ENCODE results near the gene VMO1.

The VMO1 gene

DNA sequence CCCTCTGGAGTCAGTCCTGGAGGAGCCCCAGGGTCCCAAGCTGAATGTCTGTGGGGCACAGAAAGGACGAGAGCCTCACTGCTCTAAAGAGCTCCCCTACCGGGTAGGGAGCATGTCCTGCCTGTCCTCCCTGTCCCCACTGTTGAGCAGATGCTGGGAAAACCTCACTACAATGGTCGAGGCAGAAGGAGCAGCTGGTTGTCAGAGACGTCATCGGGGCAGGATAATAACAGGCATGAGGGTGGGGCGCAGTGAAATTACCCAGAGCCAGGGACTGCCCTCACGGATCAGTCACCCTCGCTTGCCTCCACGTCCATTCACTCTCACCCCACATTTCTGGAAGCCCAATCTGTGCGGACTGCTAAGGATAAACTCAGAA is 13.9 kb downstream of the VMO1 start:
- no peak for DNase-seq (ENCODE audit: low read depth)
- H3K4me3 ChIP-seq (ENCODE audit: low read depth, low read length): no peak overlapping the region
- TF ChIP-seq, protein P1, sequence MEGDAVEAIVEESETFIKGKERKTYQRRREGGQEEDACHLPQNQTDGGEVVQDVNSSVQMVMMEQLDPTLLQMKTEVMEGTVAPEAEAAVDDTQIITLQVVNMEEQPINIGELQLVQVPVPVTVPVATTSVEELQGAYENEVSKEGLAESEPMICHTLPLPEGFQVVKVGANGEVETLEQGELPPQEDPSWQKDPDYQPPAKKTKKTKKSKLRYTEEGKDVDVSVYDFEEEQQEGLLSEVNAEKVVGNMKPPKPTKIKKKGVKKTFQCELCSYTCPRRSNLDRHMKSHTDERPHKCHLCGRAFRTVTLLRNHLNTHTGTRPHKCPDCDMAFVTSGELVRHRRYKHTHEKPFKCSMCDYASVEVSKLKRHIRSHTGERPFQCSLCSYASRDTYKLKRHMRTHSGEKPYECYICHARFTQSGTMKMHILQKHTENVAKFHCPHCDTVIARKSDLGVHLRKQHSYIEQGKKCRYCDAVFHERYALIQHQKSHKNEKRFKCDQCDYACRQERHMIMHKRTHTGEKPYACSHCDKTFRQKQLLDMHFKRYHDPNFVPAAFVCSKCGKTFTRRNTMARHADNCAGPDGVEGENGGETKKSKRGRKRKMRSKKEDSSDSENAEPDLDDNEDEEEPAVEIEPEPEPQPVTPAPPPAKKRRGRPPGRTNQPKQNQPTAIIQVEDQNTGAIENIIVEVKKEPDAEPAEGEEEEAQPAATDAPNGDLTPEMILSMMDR (IDR thresholded peaks at IDR 0.05; ENCODE audit: low read depth, low read length, missing control alignments): no peak

DNA sequence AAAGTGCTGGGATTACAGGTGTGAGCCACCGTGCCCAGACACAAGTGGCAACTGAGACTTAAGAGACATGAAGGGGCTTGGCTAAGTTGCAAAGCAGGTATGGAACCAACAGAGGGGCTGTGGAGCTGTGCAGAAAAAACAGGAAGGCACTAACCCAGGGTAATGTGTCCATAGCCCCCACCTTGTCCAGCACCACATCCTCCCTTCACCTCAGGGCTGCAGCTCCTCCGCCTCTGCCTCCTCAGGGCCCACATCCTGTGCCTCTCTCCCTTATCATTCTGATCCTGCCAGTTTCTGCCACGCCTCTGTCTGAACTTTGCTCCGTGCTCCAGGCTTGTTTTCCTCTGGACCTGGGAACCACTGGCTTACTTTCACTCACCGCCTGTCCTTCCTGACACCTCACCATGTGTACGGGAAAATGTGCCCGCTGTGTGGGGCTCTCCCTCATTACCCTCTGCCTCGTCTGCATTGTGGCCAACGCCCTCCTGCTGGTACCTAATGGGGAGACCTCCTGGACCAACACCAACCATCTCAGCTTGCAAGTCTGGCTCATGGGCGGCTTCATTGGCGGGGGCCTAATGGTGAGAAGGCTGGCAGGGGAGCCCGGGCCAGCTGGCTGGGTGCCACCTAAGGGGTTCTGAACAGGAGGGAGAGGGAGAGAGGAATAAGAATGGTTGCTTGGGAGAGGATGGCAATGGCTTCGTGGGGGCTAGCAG is 14.5 kb downstream of the VMO1 start, which contains the start of gene TM4SF5:
Gene TM4SF5, plus strand, starts transcription at position 368 of the 716 bp plus-strand sequence. Its CDS starts 37 bp downstream, at position 405.
- TF ChIP-seq, protein P1 (IDR thresholded peaks at IDR 0.05; ENCODE audit: low read depth, low read length, missing control alignments): no peak
- DNase-seq (ENCODE audit: low read depth): no peak
- H3K4me3 ChIP-seq (ENCODE audit: low read depth, low read length): no peak within 1 kb of the TSS

- no peak for DNase-seq (ENCODE audit: low read depth)
- H3K4me3 ChIP-seq (ENCODE audit: low read depth, low read length): no peak overlapping the region
- TF ChIP-seq, protein P1 (IDR thresholded peaks at IDR 0.05; ENCODE audit: low read depth, low read length, missing control alignments): no peak
Measured at GRCh38 chr17:4769628-4770027, 16.5 kb downstream of the VMO1 start.

GRCh38 chr17:4768298-4768697 is 17.9 kb downstream of the VMO1 start:
- TF ChIP-seq, protein P1 (IDR thresholded peaks at IDR 0.05; ENCODE audit: low read depth, low read length, missing control alignments): no peak
- no peak for DNase-seq (ENCODE audit: low read depth)
- no peak overlapping the region for H3K4me3 ChIP-seq (ENCODE audit: low read depth, low read length)

DNA sequence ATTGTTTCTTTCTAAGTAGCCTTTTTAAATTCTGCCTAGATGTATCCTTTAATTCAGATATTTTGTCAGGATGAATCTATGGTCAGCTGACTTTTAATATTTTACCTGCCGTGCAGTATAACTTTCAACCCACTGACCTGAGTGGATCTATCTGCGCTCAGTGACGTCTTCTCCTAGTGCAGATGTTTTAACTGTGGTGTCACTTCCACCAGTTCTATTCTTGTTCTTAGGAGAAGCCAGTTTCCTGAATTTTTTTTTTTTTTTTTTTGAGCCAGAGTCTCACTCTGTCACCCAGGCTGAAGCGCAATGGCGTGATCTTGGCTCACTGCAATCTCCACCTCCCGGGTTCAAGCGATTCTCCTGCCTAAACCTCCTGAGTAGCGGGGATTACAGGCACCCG is 19.4 kb downstream of the VMO1 start:
- DNase-seq (ENCODE audit: low read depth): no peak
- TF ChIP-seq, protein P1 (IDR thresholded peaks at IDR 0.05; ENCODE audit: low read depth, low read length, missing control alignments): no peak
- H3K4me3 ChIP-seq (ENCODE audit: low read depth, low read length): no peak overlapping the region

DNA sequence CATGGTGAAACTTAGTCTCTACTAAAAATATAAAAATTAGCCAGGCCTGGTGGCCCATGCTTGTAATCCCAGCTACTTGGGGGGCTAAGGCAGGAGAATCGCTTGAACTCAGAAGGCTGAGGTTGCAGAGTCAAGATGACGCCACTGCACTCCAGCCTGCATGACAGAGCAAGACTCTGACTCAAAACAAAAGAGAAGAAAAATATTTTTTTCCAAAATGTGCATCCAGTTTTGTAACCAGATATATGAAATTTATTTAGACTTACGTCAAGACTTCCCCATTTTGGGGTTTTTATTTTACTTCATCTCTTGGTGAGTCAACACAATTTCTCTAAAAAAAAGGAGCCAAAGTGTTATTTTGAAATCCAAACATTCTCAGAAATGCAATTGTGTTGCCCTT is 20.0 kb downstream of the VMO1 start:
- H3K4me3 ChIP-seq (ENCODE audit: low read depth, low read length): no peak overlapping the region
- no peak for DNase-seq (ENCODE audit: low read depth)
- TF ChIP-seq, protein P1 (IDR thresholded peaks at IDR 0.05; ENCODE audit: low read depth, low read length, missing control alignments): no peak

DNA sequence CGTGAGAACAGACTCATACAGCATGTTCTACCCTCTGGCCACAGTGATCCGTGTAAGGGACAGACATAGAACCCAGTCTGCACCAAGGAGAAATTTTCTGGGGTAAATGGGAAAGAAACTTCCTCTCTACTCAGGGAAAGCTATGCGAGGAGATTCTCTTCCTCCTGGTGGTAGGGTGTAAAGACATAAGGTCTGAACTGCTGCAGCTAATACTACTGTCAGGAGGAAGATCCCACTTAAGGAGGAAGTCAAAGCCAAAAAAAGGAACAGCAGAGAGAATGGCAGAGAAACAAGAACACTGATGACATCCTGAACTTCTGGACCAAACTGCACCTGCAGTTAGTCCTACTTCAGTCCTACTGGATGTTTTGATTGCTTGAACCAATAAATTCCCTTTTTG is 21.6 kb downstream of the VMO1 start:
- no peak overlapping the region for H3K4me3 ChIP-seq (ENCODE audit: low read depth, low read length)
- TF ChIP-seq, protein P1 (IDR thresholded peaks at IDR 0.05; ENCODE audit: low read depth, low read length, missing control alignments): no peak
- no peak for DNase-seq (ENCODE audit: low read depth)

All from GM12864 (cell line).